ENCODE data around the gene SORCS2.

DNA sequence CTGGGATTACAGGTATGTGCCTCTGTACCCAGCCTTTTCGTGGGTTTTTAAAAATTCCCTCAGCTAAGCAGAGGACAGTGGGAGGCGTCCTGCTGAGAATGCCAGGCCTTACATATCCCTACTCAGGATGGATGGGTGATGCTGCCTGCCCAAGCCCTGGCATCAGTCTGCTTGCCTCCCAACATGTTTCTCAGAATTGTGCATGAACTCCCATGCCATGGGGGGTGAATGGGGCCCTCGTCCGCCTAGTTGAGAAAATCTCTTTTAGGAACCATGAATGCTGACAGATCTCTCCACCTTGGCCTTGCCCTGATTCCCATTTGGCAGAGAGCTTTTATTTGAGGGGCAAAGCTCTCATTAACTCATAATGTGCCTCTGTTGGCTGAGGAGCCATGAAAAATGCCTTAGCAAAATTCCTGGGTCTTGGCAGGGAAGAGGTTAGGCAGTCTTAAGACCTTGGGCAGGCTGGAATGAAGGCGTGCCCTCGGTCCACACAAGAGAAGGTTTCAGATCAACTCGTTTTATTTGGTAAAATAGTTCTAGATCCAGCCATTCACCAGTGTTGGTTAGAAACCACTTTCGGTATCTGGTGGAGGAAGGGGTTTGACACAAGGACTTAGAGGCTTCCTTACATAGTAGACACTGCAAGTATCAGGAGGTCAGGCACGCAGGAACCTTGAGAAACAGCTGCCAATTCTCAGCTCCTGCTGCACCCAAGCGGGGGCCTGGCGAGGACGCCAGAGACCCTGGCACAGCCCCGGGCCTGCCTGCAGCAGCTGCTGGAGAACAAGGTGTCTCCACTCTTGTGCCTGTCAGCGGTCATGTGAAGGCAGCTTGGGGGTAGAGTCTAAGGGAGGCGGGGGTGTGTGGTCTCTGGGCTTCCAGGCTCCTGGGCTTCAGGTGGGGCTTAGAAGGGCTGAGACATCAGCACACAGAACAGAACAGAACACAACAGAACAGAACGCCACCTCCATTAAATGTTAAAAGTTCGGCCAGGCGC, 435.2 kb downstream of the SORCS2 start:
- TF ChIP-seq POLR2AphosphoS5 (IDR thresholded peaks at IDR 0.05; ENCODE audit: borderline replicate concordance, low read depth, low read length) (no peak), EZH2 (IDR thresholded peaks at IDR 0.05) (no peak)

Measured in SK-N-MC (cell line).